ENCODE data around the gene LBX2. TPM values are rescaled to one million over a fixed set of nuclear protein-coding genes. Genes with fewer than 3 reads are reported as not detected.
A peak's percentile ranks its signal among the peaks of the same experiment; 100 is the strongest.

The LBX2 gene
- total and polyA plus RNA-seq, 9 of the 15 experiments (the other 6 are each of a cell fraction or from before 2014, with no cell fraction given): 0.39 to 6.2 (median 1.8) TPM; not detected in 1

GRCh38 chr2:74525717-74526648 is 26.6 kb upstream of the LBX2 start, which contains the start of gene DQX1 (continued):
- TF ChIP-seq ZNF408 (CRISPR knock-in tag; IDR thresholded peaks at IDR 0.05; ENCODE audit: low read depth) (no peak), MCM3 (IDR thresholded peaks at IDR 0.05) (no peak), CTBP1 (IDR thresholded peaks at IDR 0.05; ENCODE audit: borderline replicate concordance) (no peak), ZNF354B (CRISPR knock-in tag; IDR thresholded peaks at IDR 0.05) (no peak), CXXC5 (CRISPR knock-in tag; IDR thresholded peaks at IDR 0.05) (no peak), MYNN (IDR thresholded peaks at IDR 0.05) (peak; percentile 41; the same call in 1 of the 2 replicates), MYNN (CRISPR knock-in tag; IDR thresholded peaks at IDR 0.05) (no peak), NCOA2 (IDR thresholded peaks at IDR 0.05; ENCODE audit: partially characterized antibody in 2 of 2) (no peak), JUND (IDR thresholded peaks at IDR 0.05; ENCODE audit: borderline replicate concordance, low read depth, low read length) (peak; percentile 43; the same call in 1 of the 2 replicates), JUND (tag; IDR thresholded peaks at IDR 0.05; ENCODE audit: borderline replicate concordance, low read depth, low read length) (peak; percentile 33; the same call in 2 of the 3 replicates), ZEB2 (IDR thresholded peaks at IDR 0.05) (no peak), CHD4 (IDR thresholded peaks at IDR 0.05; ENCODE audit: insufficient read depth, insufficient replicate concordance, low read depth, low read length, poor library complexity, severe bottlenecking) (no peak), TSC22D4 (tag; IDR thresholded peaks at IDR 0.05) (no peak), TFE3 (CRISPR knock-in tag; IDR thresholded peaks at IDR 0.05) (no peak), THRB (CRISPR knock-in tag; conservative IDR thresholded peaks at IDR 0.05) (no peak), RBM25 (IDR thresholded peaks at IDR 0.05; ENCODE audit: low read depth, low read length, severe bottlenecking) (no peak), PML (IDR thresholded peaks at IDR 0.05; ENCODE audit: low read length) (0 out of 2 replicates have a peak, but pooled peaks have one; percentile 11), TAF7 (tag; IDR thresholded peaks at IDR 0.05) (no peak), RCOR1 (IDR thresholded peaks at IDR 0.05; ENCODE audit: borderline replicate concordance in 1 of 2, low read depth in 2 of 2, low read length in 2 of 2) (0 out of 4 replicates have a peak, but pooled peaks of 1 of the 2 experiments have one; percentile 5), GTF2F1 (IDR thresholded peaks at IDR 0.05; ENCODE audit: low read depth, low read length) (no peak), BRD4 (IDR thresholded peaks at IDR 0.05) (no peak), CAMTA2 (CRISPR knock-in tag; conservative IDR thresholded peaks at IDR 0.05) (no peak), ZNF124 (CRISPR knock-in tag; IDR thresholded peaks at IDR 0.05) (no peak), BRD9 (IDR thresholded peaks at IDR 0.05; ENCODE audit: low read depth, partially characterized antibody) (no peak), RFX5 (IDR thresholded peaks at IDR 0.05; ENCODE audit: low read depth, low read length) (no peak), HNRNPLL (IDR thresholded peaks at IDR 0.05; ENCODE audit: low read depth, low read length, poor library complexity, severe bottlenecking) (no peak), NR4A1 (CRISPR knock-in tag; IDR thresholded peaks at IDR 0.05) (no peak), NR4A1 (tag; IDR thresholded peaks at IDR 0.05) (no peak)

Data from K562 (cell line).